ENCODE data around the gene OVOL1.

DNA sequence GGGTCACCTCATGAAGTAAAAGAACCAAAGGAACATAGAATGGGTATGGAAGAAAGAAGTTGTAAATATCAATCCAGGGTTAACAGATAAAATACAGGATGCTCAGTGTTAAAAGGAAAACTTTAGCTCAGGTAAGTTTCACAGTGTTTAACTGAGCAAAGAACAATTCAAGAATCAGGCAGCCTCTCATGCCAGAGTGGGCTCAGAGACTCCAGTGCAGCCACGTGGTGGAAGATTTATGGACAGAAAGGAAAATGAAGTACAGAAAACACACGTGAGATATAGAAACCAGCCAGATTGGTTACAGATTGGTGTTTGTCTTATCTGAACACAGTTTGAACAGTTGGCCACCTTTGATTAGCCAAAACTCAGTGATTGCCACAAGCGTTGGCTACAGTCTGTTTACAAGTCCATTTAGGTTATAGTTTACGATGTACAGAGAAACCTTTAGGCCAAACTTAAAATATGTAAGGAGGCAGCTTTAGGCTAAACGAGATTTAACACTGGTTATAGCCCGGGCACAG, 15.2 kb upstream of the OVOL1 start:
- TF ChIP-seq, protein P1, sequence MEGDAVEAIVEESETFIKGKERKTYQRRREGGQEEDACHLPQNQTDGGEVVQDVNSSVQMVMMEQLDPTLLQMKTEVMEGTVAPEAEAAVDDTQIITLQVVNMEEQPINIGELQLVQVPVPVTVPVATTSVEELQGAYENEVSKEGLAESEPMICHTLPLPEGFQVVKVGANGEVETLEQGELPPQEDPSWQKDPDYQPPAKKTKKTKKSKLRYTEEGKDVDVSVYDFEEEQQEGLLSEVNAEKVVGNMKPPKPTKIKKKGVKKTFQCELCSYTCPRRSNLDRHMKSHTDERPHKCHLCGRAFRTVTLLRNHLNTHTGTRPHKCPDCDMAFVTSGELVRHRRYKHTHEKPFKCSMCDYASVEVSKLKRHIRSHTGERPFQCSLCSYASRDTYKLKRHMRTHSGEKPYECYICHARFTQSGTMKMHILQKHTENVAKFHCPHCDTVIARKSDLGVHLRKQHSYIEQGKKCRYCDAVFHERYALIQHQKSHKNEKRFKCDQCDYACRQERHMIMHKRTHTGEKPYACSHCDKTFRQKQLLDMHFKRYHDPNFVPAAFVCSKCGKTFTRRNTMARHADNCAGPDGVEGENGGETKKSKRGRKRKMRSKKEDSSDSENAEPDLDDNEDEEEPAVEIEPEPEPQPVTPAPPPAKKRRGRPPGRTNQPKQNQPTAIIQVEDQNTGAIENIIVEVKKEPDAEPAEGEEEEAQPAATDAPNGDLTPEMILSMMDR (conservative IDR thresholded peaks at IDR 0.05): no peak
- TF ChIP-seq EZH2 (IDR thresholded peaks at IDR 0.05; ENCODE audit: low read depth): no peak
